H9 (cell line): ENCODE results near the gene TMEM150B. TPM values are rescaled to one million over a fixed set of nuclear protein-coding genes. Genes with fewer than 3 reads are reported as not detected.

Source experiments
- DNase-seq: peaks from one replicate; pipeline ENCODE4 v3.0.0-alpha.2; 2017
- H2AFZ ChIP-seq: one replicate; pipeline ENCODE4 v1.6.1; 2013; ENCODE audit warnings: mild to moderate bottlenecking, low read length, control low read depth, moderate library complexity
- H2AK5ac ChIP-seq: 2 replicates; pipeline ENCODE4 v1.6.1; 2013; ENCODE audit warnings: low read length, control low read depth, mixed read lengths; ENCODE audit not compliant: insufficient read length
- H2BK120ac ChIP-seq: one replicate; pipeline ENCODE4 v1.6.1; 2013; ENCODE audit warnings: low read depth, mild to moderate bottlenecking, low read length, control low read depth, inconsistent platforms; ENCODE audit not compliant: poor library complexity, severe bottlenecking
- H2BK12ac ChIP-seq: 2 replicates; pipeline ENCODE4 v1.6.1; 2013; ENCODE audit warnings: low read length, control low read depth, mixed read lengths, low read depth; ENCODE audit not compliant: insufficient read length
- H2BK15ac ChIP-seq: 2 replicates; pipeline ENCODE4 v1.6.1; 2013; ENCODE audit warnings: low read depth, low read length, control low read depth
- H2BK20ac ChIP-seq: one replicate; pipeline ENCODE4 v1.6.1; 2013; ENCODE audit warnings: low read depth, mild to moderate bottlenecking, low read length, control low read depth, inconsistent platforms; ENCODE audit not compliant: poor library complexity, severe bottlenecking
- H2BK5ac ChIP-seq: 2 replicates; pipeline ENCODE4 v1.6.1; 2013; ENCODE audit warnings: low read length, control low read depth, mixed read lengths; ENCODE audit not compliant: insufficient read length
- H3K14ac ChIP-seq: 2 replicates; pipeline ENCODE4 v1.6.1; 2013; ENCODE audit warnings: low read length, control low read depth; ENCODE audit not compliant: insufficient read depth
- H3K18ac ChIP-seq: 2 replicates; pipeline ENCODE4 v1.6.1; 2013; ENCODE audit warnings: low read depth, mild to moderate bottlenecking, mixed read lengths, low read length, control low read depth; ENCODE audit not compliant: insufficient read length
- H3K23ac ChIP-seq: 2 replicates; pipeline ENCODE4 v1.6.1; 2013; ENCODE audit warnings: low read length, control low read depth, mixed read lengths, low read depth; ENCODE audit not compliant: insufficient read length
- H3K23me2 ChIP-seq: 2 replicates; pipeline ENCODE4 v1.6.1; 2013; ENCODE audit warnings: low read depth, mild to moderate bottlenecking, mixed read lengths, low read length, control low read depth; ENCODE audit not compliant: insufficient read length, poor library complexity, severe bottlenecking
- H3K27ac ChIP-seq: 2 replicates; pipeline ENCODE4 v1.5.1; 2013; ENCODE audit warnings: low read length, control low read depth, mixed read lengths, low read depth; ENCODE audit not compliant: insufficient read length
- H3K27me3 ChIP-seq: 2 replicates; pipeline ENCODE4 v1.6.1; 2013; ENCODE audit warnings: low read length, control low read depth, inconsistent platforms; ENCODE audit not compliant: insufficient read depth
- H3K4ac ChIP-seq: 2 replicates; pipeline ENCODE4 v1.6.1; 2013; ENCODE audit warnings: low read depth, mild to moderate bottlenecking, control low read depth, inconsistent platforms, low read length, moderate library complexity
- H3K4me1 ChIP-seq: 2 replicates; pipeline ENCODE4 v1.6.1; 2013; ENCODE audit warnings: low read length, control low read depth, inconsistent platforms; ENCODE audit not compliant: insufficient read depth
- H3K4me2 ChIP-seq: 2 replicates; pipeline ENCODE4 v1.6.1; 2013; ENCODE audit warnings: low read length, control low read depth, mixed read lengths; ENCODE audit not compliant: insufficient read length, insufficient read depth
- H3K56ac ChIP-seq: 2 replicates; pipeline ENCODE4 v1.6.1; 2013; ENCODE audit warnings: low read depth, mild to moderate bottlenecking, mixed read lengths, low read length, control low read depth; ENCODE audit not compliant: insufficient read length
- H3K79me1 ChIP-seq: 2 replicates; pipeline ENCODE4 v1.6.1; 2013; ENCODE audit warnings: low read depth, mild to moderate bottlenecking, moderate library complexity, low read length, control low read depth, inconsistent platforms; ENCODE audit not compliant: insufficient read depth, poor library complexity, severe bottlenecking
- H3K79me2 ChIP-seq: 2 replicates; pipeline ENCODE4 v1.6.1; 2013; ENCODE audit warnings: low read length, control low read depth, inconsistent platforms; ENCODE audit not compliant: insufficient read depth
- H3K9ac ChIP-seq: 2 replicates; pipeline ENCODE4 v1.6.1; 2013; ENCODE audit warnings: low read length, control low read depth, mixed read lengths; ENCODE audit not compliant: insufficient read length; ENCODE audit errors: extremely low read depth
- H3K9me3 ChIP-seq: one replicate; pipeline ENCODE4 v1.6.1; 2013; ENCODE audit warnings: low read depth, low read length, inconsistent platforms; ENCODE audit not compliant: control insufficient read depth
- H3T11ph ChIP-seq: one replicate; pipeline ENCODE4 v1.6.1; 2013; ENCODE audit warnings: mild to moderate bottlenecking, low read length, control low read depth, inconsistent platforms
- H4K20me1 ChIP-seq: one replicate; pipeline ENCODE4 v1.6.1; 2013; ENCODE audit not compliant: control insufficient read depth, insufficient read length, insufficient read depth
- H4K5ac ChIP-seq: 2 replicates; pipeline ENCODE4 v1.6.1; 2013; ENCODE audit warnings: low read depth, mild to moderate bottlenecking, mixed read lengths, low read length, control low read depth; ENCODE audit not compliant: insufficient read length
- H4K8ac ChIP-seq: replicated peaks from 2 replicates; pipeline ENCODE4 v1.6.1; 2013; ENCODE audit warnings: low read length, control low read depth, mixed read lengths, low read depth; ENCODE audit not compliant: insufficient read length
- H4K91ac ChIP-seq: 2 replicates; pipeline ENCODE4 v1.6.1; 2013; ENCODE audit warnings: low read depth, mild to moderate bottlenecking, moderate library complexity, mixed read lengths, low read length, control low read depth; ENCODE audit not compliant: insufficient read length
- H3K27ac Mint-ChIP-seq, 3 experiments: 2 replicates in 2 of 3; 3 replicates in 1 of 3; pipeline ENCODE4 v1.8.0; 2020 to 2021; ENCODE audit warnings: mixed read lengths in 3 of 3, mild to moderate bottlenecking in 1 of 3, moderate library complexity in 1 of 3
- H3K27me3 Mint-ChIP-seq: 2 replicates; pipeline ENCODE4 v1.8.0; 2021; ENCODE audit warnings: low read depth, mild to moderate bottlenecking, moderate library complexity, mixed read lengths
- H3K36me3 Mint-ChIP-seq, 3 experiments: 2 replicates in 2 of 3; 3 replicates in 1 of 3; pipeline ENCODE4 v1.8.0; 2020 to 2021; ENCODE audit warnings: low read depth in 3 of 3, mixed read lengths in 3 of 3; ENCODE audit not compliant: insufficient read depth in 1 of 3
- H3K4me1 Mint-ChIP-seq, 2 experiments: 2 replicates each; pipeline ENCODE4 v1.8.0; 2020; ENCODE audit warnings: mixed read lengths in 2 of 2
- H3K4me3 Mint-ChIP-seq, 2 experiments: 2 replicates in 1 of 2; 3 replicates in 1 of 2; pipeline ENCODE4 v1.8.0; 2020 to 2021; ENCODE audit warnings: mild to moderate bottlenecking in 2 of 2, mixed read lengths in 2 of 2, moderate library complexity in 1 of 2
- H3K9me3 Mint-ChIP-seq, 2 experiments: 2 replicates in 1 of 2; 3 replicates in 1 of 2; pipeline ENCODE4 v1.8.0; 2020; ENCODE audit warnings: mild to moderate bottlenecking in 2 of 2, mixed read lengths in 2 of 2, moderate library complexity in 1 of 2
- WGBS: extraction: QIAGEN DNeasy Blood & Tissue Kit; methylation state at CpG from one replicate; pipeline ENCODE4 v1.1.7; 2013; ENCODE audit warnings: missing lambda C conversion rate, low lambda C conversion rate, mixed read lengths; ENCODE audit not compliant: insufficient read length; ENCODE audit errors: extremely low coverage; 5-methylcytosine and 5-hydroxymethylcytosine counted together
- total RNA-seq: library from RNA; stranded (reverse); gene quantifications from 2 replicates; pipeline ENCODE4 v1.2.1, GENCODE V29; 2021
- TF ChIP-seq, protein P1 (sequence below): fragments of 200-600 bp; sonication (generic); conservative IDR thresholded peaks from 3 replicates; pipeline ENCODE4 v1.8.0; 2021; ENCODE audit warnings: antibody characterized with exemption, mild to moderate bottlenecking

Gene TMEM150B
- total RNA-seq, 1 experiment from 2014 or later, result 0.63 TPM

DNA sequence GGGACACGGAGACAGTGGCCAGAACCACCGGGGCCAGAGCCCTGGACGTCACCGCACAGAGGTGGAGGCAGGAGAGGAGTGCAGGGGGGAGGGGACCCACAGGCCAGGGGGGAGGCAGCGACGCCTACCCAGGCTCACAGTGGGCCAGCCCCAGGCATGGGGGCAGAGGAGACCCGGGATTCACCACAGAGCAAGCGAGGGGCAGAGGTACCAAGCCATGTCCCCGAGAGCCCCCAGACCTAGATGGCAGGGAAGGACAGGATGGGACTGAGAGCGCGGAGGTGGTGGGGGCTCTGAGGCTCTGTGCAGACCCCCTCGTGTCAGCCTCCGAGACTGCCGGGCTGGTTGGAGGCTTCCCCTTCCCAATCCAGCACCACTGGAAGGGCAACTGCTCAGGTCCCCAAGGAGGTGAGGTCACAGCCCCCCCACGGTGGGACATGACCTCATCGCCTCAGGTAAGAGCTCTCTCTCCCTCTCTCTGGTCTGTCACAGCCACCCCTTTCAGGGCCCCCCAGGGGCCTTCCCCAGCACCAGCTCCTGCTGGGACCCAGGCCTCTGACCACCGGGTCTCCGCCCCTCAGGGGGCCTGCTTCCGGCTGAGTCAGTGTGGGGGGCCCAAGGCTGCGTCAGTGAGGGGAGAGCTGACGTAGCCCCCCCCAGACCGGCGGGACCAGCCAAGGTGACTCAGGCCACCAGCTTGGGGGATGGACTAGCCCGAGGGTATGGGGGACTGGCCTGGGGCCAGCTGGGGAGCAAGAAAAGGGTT lies 47.4 kb upstream of the TMEM150B start:
- H3K56ac ChIP-seq, result no peak overlapping the region
- no peak overlapping the region for H3K4ac ChIP-seq
- no peak overlapping the region for H3K4me2 ChIP-seq
- TF ChIP-seq, protein P1, sequence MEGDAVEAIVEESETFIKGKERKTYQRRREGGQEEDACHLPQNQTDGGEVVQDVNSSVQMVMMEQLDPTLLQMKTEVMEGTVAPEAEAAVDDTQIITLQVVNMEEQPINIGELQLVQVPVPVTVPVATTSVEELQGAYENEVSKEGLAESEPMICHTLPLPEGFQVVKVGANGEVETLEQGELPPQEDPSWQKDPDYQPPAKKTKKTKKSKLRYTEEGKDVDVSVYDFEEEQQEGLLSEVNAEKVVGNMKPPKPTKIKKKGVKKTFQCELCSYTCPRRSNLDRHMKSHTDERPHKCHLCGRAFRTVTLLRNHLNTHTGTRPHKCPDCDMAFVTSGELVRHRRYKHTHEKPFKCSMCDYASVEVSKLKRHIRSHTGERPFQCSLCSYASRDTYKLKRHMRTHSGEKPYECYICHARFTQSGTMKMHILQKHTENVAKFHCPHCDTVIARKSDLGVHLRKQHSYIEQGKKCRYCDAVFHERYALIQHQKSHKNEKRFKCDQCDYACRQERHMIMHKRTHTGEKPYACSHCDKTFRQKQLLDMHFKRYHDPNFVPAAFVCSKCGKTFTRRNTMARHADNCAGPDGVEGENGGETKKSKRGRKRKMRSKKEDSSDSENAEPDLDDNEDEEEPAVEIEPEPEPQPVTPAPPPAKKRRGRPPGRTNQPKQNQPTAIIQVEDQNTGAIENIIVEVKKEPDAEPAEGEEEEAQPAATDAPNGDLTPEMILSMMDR, result no peak
- no peak overlapping the region for H2BK120ac ChIP-seq
- no peaks in the 10 kb centered on the region for H3K79me1 ChIP-seq
- H3K27ac Mint-ChIP-seq, result no peak overlapping the region
- H4K5ac ChIP-seq, result no peak overlapping the region
- H2AK5ac ChIP-seq, result no peak overlapping the region
- peaks cover 71% of the 10 kb centered on the region for H3K27me3 Mint-ChIP-seq
- no peak overlapping the region for H4K91ac ChIP-seq
- H2BK5ac ChIP-seq, result no peak overlapping the region
- no peak overlapping the region for H3T11ph ChIP-seq
- H3K27ac ChIP-seq, result no peak overlapping the region
- H3K36me3 Mint-ChIP-seq, result peaks cover 0 to 6% (median 0%) of the 10 kb centered on the region in 3 experiments; a peak in 1 of 7 replicates
- no peak overlapping the region for H3K9ac ChIP-seq
- H3K4me3 Mint-ChIP-seq, result 0 out of 5 replicates have a peak overlapping the region, but pooled peaks of 1 of the 2 experiments have one; percentile 8
- no peak overlapping the region for H4K8ac ChIP-seq
- no peaks in the 10 kb centered on the region for H3K9me3 ChIP-seq
- H3K79me2 ChIP-seq, result no peaks in the 10 kb centered on the region
- H3K23me2 ChIP-seq, result peaks cover 12% of the 10 kb centered on the region
- H3K27me3 ChIP-seq, result peaks cover 5% of the 10 kb centered on the region
- no peak overlapping the region for H2BK20ac ChIP-seq
- no peak for DNase-seq
- no CpG with 5 or more reads among the region's 24 CpGs for WGBS
- H3K18ac ChIP-seq, result no peak overlapping the region
- peak overlapping the region; percentile 4; the same call in 1 of the 2 replicates for H3K14ac ChIP-seq
- no peak overlapping the region for H2BK12ac ChIP-seq
- no peak overlapping the region for H3K23ac ChIP-seq
- peak overlapping the region; percentile 33; the same call in 1 of the 2 replicates for H2BK15ac ChIP-seq
- H2AFZ ChIP-seq, result no peak overlapping the region
- H4K20me1 ChIP-seq, result no peaks in the 10 kb centered on the region
- H3K9me3 Mint-ChIP-seq, result peaks cover 0 to 5% of the 10 kb centered on the region in 2 experiments; a peak in 2 of 5 replicates
- peaks cover 32 to 49% of the 10 kb centered on the region in 2 experiments for H3K4me1 Mint-ChIP-seq
- no peaks in the 10 kb centered on the region; the same call in 1 of the 2 replicates for H3K4me1 ChIP-seq
